CD4-positive, alpha-beta memory T cell (primary cell): Measurements from ENCODE around the gene TTLL5. TPM values are rescaled to one million over a fixed set of nuclear protein-coding genes. Genes with fewer than 3 reads are reported as not detected.

Experiments used
- CTCF ChIA-PET: fragments of 350-600 bp; sonication (Branson Sonifier 250); formaldehyde crosslinking; loops from one replicate; lab custom pipeline; 2021; ENCODE audit warnings: inconsistent platforms; ENCODE audit not compliant: partially characterized antibody; lab: Charles Lee
- POLR2A ChIA-PET: fragments of 350-600 bp; sonication (Branson Sonifier 250); formaldehyde crosslinking; loops from one replicate; lab custom pipeline; 2021; ENCODE audit not compliant: partially characterized antibody; lab: Charles Lee
- DNase-seq, 5 donors: peaks; one replicate each; pipeline versions ENCODE4 v3.0.0 to v3.0.0-alpha.2; 2020 to 2022; ENCODE audit warnings: mixed read lengths in 1 of 5
- H3K27ac ChIP-seq: one replicate; pipeline ENCODE4 v1.7.0; 2013; ENCODE audit warnings: low read depth, low read length
- H3K27me3 ChIP-seq: 2 replicates; pipeline ENCODE4 v1.7.0; 2013; ENCODE audit warnings: mild to moderate bottlenecking, low read length, moderate library complexity; ENCODE audit not compliant: insufficient read depth
- H3K36me3 ChIP-seq: 2 replicates; pipeline ENCODE4 v1.7.0; 2013; ENCODE audit warnings: mild to moderate bottlenecking, low read length, moderate library complexity; ENCODE audit not compliant: insufficient read depth
- H3K4me1 ChIP-seq: 2 replicates; pipeline ENCODE4 v1.7.0; 2013; ENCODE audit warnings: mild to moderate bottlenecking, low read length, moderate library complexity; ENCODE audit not compliant: insufficient read depth
- H3K4me3 ChIP-seq, 2 donors: one replicate each; pipeline ENCODE4 v1.7.0; 2013; ENCODE audit warnings: low read length in 2 of 2, mild to moderate bottlenecking in 1 of 2
- H3K9me3 ChIP-seq, 2 donors: one replicate each; pipeline ENCODE4 v1.7.0; 2013; ENCODE audit warnings: low read length in 2 of 2, control low read depth in 1 of 2; ENCODE audit not compliant: control insufficient read depth in 1 of 2
- H3K27ac Mint-ChIP-seq, 7 donors: one replicate each; pipeline ENCODE4 v1.8.0; 2020 to 2021; ENCODE audit warnings: mixed read lengths in 7 of 7, mild to moderate bottlenecking in 6 of 7, inconsistent platforms in 3 of 7, moderate library complexity in 3 of 7
- H3K27me3 Mint-ChIP-seq, 2 donors: one replicate each; pipeline ENCODE4 v1.8.0; 2020 to 2021; ENCODE audit warnings: mixed read lengths in 2 of 2
- H3K36me3 Mint-ChIP-seq, 2 donors: one replicate each; pipeline ENCODE4 v1.8.0; 2020 to 2021; ENCODE audit warnings: mixed read lengths in 2 of 2, inconsistent platforms in 1 of 2, mild to moderate bottlenecking in 1 of 2
- H3K4me1 Mint-ChIP-seq, 4 donors: one replicate each; pipeline ENCODE4 v1.8.0; 2020 to 2021; ENCODE audit warnings: mixed read lengths in 4 of 4, mild to moderate bottlenecking in 1 of 4
- H3K4me3 Mint-ChIP-seq, 8 donors: one replicate each; pipeline ENCODE4 v1.8.0; 2020 to 2021; ENCODE audit warnings: mixed read lengths in 8 of 8, mild to moderate bottlenecking in 7 of 8, moderate library complexity in 6 of 8, inconsistent platforms in 3 of 8
- H3K9me3 Mint-ChIP-seq, 8 donors: one replicate each; pipeline ENCODE4 v1.8.0; 2020 to 2021; ENCODE audit warnings: mixed read lengths in 8 of 8, mild to moderate bottlenecking in 5 of 8, inconsistent platforms in 3 of 8, moderate library complexity in 1 of 8
- intact Hi-C: fragments of 100-400 bp; cut with micrococcal nuclease; formaldehyde crosslinking; loops from one replicate; pipeline ENCODE4 v1.15.1; 2023
- polyA plus RNA-seq, 2 donors: library from polyadenylated mRNA; unstranded; fragments of 300-500 nt; fragmentation: Illumina TruSeq; gene quantifications; one replicate each; pipeline ENCODE4 v1.2.3, GENCODE V29; 2021
- total RNA-seq, 2 experiments: library from RNA; stranded (reverse); gene quantifications; one replicate each; pipeline ENCODE4 v1.2.3, GENCODE V29; 2021

The TTLL5 gene
- total and polyA plus RNA-seq, 4 experiments from 2014 or later = 8.4 to 28.2 (median 20.5) TPM

DNA sequence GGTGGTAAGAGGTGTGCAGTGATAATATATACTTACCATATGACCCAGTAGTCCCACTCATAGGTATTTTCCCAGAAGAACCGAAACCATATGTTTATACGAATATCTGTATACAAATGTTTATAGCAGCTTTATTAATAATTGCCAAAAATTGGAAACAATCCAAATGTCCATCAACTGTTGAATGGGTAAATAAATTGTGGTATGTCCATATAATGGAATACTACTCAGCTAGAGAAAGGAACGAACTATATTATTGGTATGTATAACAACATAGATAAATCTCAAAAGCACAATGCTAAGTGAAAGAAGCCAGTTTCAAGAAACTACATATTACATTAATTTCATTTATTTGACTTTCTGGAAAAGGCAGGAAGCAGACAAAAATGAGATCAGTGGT, 66.1 kb downstream of the TTLL5 start:
- Histone ChIP-seq H3K9me3 (no peaks in the 10 kb centered on the region), H3K4me1 (no peaks in the 10 kb centered on the region), H3K27ac (no peak overlapping the region), H3K27me3 (no peaks in the 10 kb centered on the region), H3K4me3 (no peak overlapping the region), H3K36me3 (no peaks in the 10 kb centered on the region)
- ChIA-PET CTCF (no interaction called here), POLR2A (no interaction called here)
- H3K27me3 Mint-ChIP-seq = no peaks in the 10 kb centered on the region
- H3K36me3 Mint-ChIP-seq = peaks cover 39 to 56% of the 10 kb centered on the region in 2 donors
- intact Hi-C loops = no loop called here
- no peak overlapping the region for H3K4me3 Mint-ChIP-seq
- H3K9me3 Mint-ChIP-seq = peaks cover 0 to 6% (median 3%) of the 10 kb centered on the region in 8 donors
- no peak for DNase-seq
- peaks cover 5 to 12% (median 6%) of the 10 kb centered on the region in 4 donors for H3K4me1 Mint-ChIP-seq
- H3K27ac Mint-ChIP-seq = no peak overlapping the region

GRCh38 chr14:75732888-75733287, 71.8 kb downstream of the TTLL5 start:
- Mint-ChIP-seq H3K4me3 (no peak overlapping the region), H3K9me3 (no peaks in the 10 kb centered on the region), H3K36me3 (peaks cover 25 to 26% of the 10 kb centered on the region in 2 donors), H3K27me3 (no peaks in the 10 kb centered on the region), H3K4me1 (no peaks in the 10 kb centered on the region), H3K27ac (no peak overlapping the region)
- no peak for DNase-seq
- Histone ChIP-seq H3K27ac (no peak overlapping the region), H3K4me1 (no peaks in the 10 kb centered on the region), H3K9me3 (no peaks in the 10 kb centered on the region), H3K27me3 (no peaks in the 10 kb centered on the region), H3K36me3 (no peaks in the 10 kb centered on the region), H3K4me3 (no peak overlapping the region)
- intact Hi-C loops = no loop called here
- CTCF ChIA-PET = interaction anchor here (0.6 kb wide), 1 partner anchor 274 kb away, joined by 3 read pairs; no protein-coding TSS in a partner anchor
- POLR2A ChIA-PET = no interaction called here

DNA sequence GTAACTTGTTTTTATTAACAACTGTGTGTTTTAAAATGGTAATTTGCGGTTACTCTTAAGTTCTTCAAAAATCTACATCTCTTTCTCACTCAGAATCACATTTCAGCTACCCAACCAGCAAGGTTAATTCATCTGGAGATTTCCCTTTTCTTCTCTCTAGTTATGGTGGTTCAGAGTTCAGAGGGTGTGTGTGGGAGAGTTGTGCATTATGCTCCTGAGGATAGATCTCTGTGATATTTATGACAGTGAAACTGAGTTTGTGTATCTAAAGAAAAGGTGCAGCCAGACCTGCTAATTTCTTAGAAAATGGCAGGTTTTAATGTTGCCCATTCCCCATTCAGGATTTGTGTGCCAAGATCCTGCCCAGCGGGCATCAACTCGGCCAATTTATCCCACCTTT, 73.8 kb downstream of the TTLL5 start:
- Mint-ChIP-seq H3K36me3 (peaks cover 25 to 33% of the 10 kb centered on the region in 2 donors), H3K4me3 (no peak overlapping the region), H3K27ac (no peak overlapping the region), H3K4me1 (no peaks in the 10 kb centered on the region), H3K9me3 (no peaks in the 10 kb centered on the region), H3K27me3 (no peaks in the 10 kb centered on the region)
- CTCF ChIA-PET = interaction anchor here (0.6 kb wide), 1 partner anchor 26 kb away, joined by 3 read pairs; no protein-coding TSS in a partner anchor
- no peaks in the 10 kb centered on the region for H3K9me3 ChIP-seq
- POLR2A ChIA-PET = no interaction called here
- no peak overlapping the region for H3K4me3 ChIP-seq
- no peaks in the 10 kb centered on the region for H3K36me3 ChIP-seq
- no peak overlapping the region for H3K27ac ChIP-seq
- no peak for DNase-seq
- no peaks in the 10 kb centered on the region for H3K27me3 ChIP-seq
- intact Hi-C loops = no loop called here
- H3K4me1 ChIP-seq = no peaks in the 10 kb centered on the region

- Mint-ChIP-seq H3K4me1 (peaks cover 0 to 2% (median 0%) of the 10 kb centered on the region in 4 donors), H3K9me3 (no peaks in the 10 kb centered on the region), H3K27me3 (no peaks in the 10 kb centered on the region), H3K36me3 (peaks cover 30 to 32% of the 10 kb centered on the region in 2 donors), H3K27ac (no peak overlapping the region), H3K4me3 (no peak overlapping the region)
- ChIA-PET CTCF (interaction anchor here (1.5 to 1.6 kb wide), 2 partner anchors 27 to 28 kb away, joined by 3 to 5 read pairs; no protein-coding TSS in a partner anchor), POLR2A (no interaction called here)
- no peaks in the 10 kb centered on the region for H3K27me3 ChIP-seq
- no peaks in the 10 kb centered on the region for H3K4me1 ChIP-seq
- no peak overlapping the region for H3K27ac ChIP-seq
- intact Hi-C loops = no loop called here
- DNase-seq = no peak
- no peak overlapping the region for H3K4me3 ChIP-seq
- H3K36me3 ChIP-seq = no peaks in the 10 kb centered on the region
- no peaks in the 10 kb centered on the region for H3K9me3 ChIP-seq
These were observed 75.9 kb downstream of the TTLL5 start for GRCh38 chr14:75736845-75737485.

DNA sequence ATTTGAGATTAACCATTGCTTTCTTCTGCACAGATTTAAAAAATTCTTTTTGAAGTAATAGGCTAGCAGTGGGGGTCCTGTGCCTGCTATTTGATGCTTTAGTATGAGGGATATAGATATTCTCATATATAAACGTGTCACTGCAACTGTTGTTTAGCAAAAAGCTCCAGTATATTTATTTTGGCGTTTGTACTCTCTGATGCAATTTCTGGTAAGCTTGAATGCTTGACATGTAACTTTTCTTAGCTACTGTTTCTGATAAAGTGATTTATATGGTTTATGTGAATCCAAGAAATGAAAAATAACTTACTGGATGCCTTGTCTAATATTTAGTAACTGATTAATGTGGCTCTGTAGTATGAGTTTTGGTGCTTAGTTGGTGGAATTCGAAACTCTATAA, 77.1 kb downstream of the TTLL5 start:
- no peak overlapping the region for H3K4me3 ChIP-seq
- intact Hi-C loops = no loop called here
- no peak overlapping the region for H3K4me3 Mint-ChIP-seq
- H3K27me3 ChIP-seq = no peaks in the 10 kb centered on the region
- no peak for DNase-seq
- no peak overlapping the region for H3K27ac ChIP-seq
- ChIA-PET CTCF (interaction anchor here (1.0 to 1.5 kb wide), 2 partner anchors 9 to 29 kb away, joined by 3 to 5 read pairs; no protein-coding TSS in a partner anchor), POLR2A (no interaction called here)
- no peaks in the 10 kb centered on the region for H3K9me3 Mint-ChIP-seq
- H3K4me1 ChIP-seq = no peaks in the 10 kb centered on the region
- no peak overlapping the region for H3K27ac Mint-ChIP-seq
- H3K4me1 Mint-ChIP-seq = peaks cover 0 to 2% (median 0%) of the 10 kb centered on the region in 4 donors
- H3K36me3 Mint-ChIP-seq = peaks cover 21 to 28% of the 10 kb centered on the region in 2 donors
- no peaks in the 10 kb centered on the region for H3K36me3 ChIP-seq
- H3K9me3 ChIP-seq = no peaks in the 10 kb centered on the region
- no peaks in the 10 kb centered on the region for H3K27me3 Mint-ChIP-seq

DNA sequence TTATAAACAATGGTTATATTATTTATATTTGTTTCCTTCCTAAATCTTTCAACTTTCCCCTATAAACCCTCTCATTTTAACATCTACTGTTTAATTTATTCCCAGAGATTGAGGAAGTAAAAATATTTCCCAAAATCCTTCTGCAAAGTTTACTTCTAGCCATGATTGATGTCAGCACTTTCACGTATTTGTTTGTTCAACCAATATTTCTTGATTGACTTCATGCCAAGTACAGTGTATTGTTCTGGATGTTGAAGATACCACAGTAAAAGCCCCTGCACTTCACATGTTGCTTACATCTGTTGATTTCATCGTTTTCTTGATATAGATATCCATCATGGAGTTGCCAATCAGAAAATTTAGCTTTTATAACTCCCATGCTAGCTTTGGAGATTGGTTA, 81.8 kb downstream of the TTLL5 start:
- no peaks in the 10 kb centered on the region for H3K4me1 ChIP-seq
- no peak for DNase-seq
- H3K9me3 ChIP-seq = no peaks in the 10 kb centered on the region
- POLR2A ChIA-PET = no interaction called here
- peaks cover 4% of the 10 kb centered on the region for H3K36me3 ChIP-seq
- H3K27me3 ChIP-seq = no peaks in the 10 kb centered on the region
- CTCF ChIA-PET = no interaction called here
- H3K36me3 Mint-ChIP-seq = peaks cover 48 to 49% of the 10 kb centered on the region in 2 donors
- H3K27ac Mint-ChIP-seq = no peak overlapping the region
- peaks cover 0 to 13% (median 6%) of the 10 kb centered on the region in 8 donors for H3K9me3 Mint-ChIP-seq
- intact Hi-C loops = no loop called here
- no peak overlapping the region for H3K27ac ChIP-seq
- H3K4me3 ChIP-seq = no peak overlapping the region
- peaks cover 0 to 2% (median 0%) of the 10 kb centered on the region in 4 donors for H3K4me1 Mint-ChIP-seq
- no peaks in the 10 kb centered on the region for H3K27me3 Mint-ChIP-seq
- H3K4me3 Mint-ChIP-seq = no peak overlapping the region

- POLR2A ChIA-PET = no interaction called here
- no peak overlapping the region for H3K4me3 Mint-ChIP-seq
These were observed 86.9 kb downstream of the TTLL5 start for GRCh38 chr14:75747899-75748298.

More at GRCh38 chr14:75747899-75748298, 86.9 kb downstream of the TTLL5 start:
- H3K27me3 ChIP-seq = no peaks in the 10 kb centered on the region
- peaks cover 4% of the 10 kb centered on the region for H3K36me3 ChIP-seq
- intact Hi-C loops = no loop called here
- H3K4me1 ChIP-seq = no peaks in the 10 kb centered on the region
- no peaks in the 10 kb centered on the region for H3K4me1 Mint-ChIP-seq
- H3K27ac Mint-ChIP-seq = peak overlapping the region in 1 of 7 donors; percentile 84
- H3K27ac ChIP-seq = no peak overlapping the region
- peaks cover 0 to 15% (median 7%) of the 10 kb centered on the region in 8 donors for H3K9me3 Mint-ChIP-seq
- H3K36me3 Mint-ChIP-seq = peaks cover 63 to 79% of the 10 kb centered on the region in 2 donors
- DNase-seq = no peak
- no peak overlapping the region for H3K4me3 ChIP-seq
- no peaks in the 10 kb centered on the region for H3K9me3 ChIP-seq
- CTCF ChIA-PET = no interaction called here
- H3K27me3 Mint-ChIP-seq = no peaks in the 10 kb centered on the region
